Lung (tissue), 12 donors: ENCODE results near the gene SULT1A2. TPM values are rescaled to one million over a fixed set of nuclear protein-coding genes. Genes with fewer than 3 reads are reported as not detected.

Experiments used
- ATAC-seq: fragments of 200-7000 bp; cut with Tn5 transposase; one replicate; pipeline ENCODE4 v1.9.1; 2020; ENCODE audit warnings: moderate number of reproducible peaks; ENCODE audit not compliant: insufficient read depth, low FRiP score
- DNase-seq, 3 donors: peaks; one replicate each; pipeline ENCODE4 v3.0.0-alpha.2; 2013 to 2017
- H3K27ac ChIP-seq, 2 donors: one replicate each; pipeline ENCODE4 v1.5.1; 2013; ENCODE audit warnings: mild to moderate bottlenecking in 2 of 2, moderate library complexity in 2 of 2, control low read depth in 1 of 2, inconsistent platforms in 1 of 2, low read depth in 1 of 2, low read length in 1 of 2
- H3K27me3 ChIP-seq, 3 donors: one replicate each; pipeline ENCODE4 v1.5.1; 2013; ENCODE audit warnings: low read length in 2 of 3; ENCODE audit not compliant: control insufficient read depth in 3 of 3, insufficient read depth in 3 of 3
- H3K36me3 ChIP-seq, 4 donors: one replicate each; pipeline ENCODE4 v1.5.1; 2013; ENCODE audit warnings: low read length in 4 of 4, mild to moderate bottlenecking in 1 of 4, moderate library complexity in 1 of 4; ENCODE audit not compliant: control insufficient read depth in 4 of 4, insufficient read depth in 4 of 4
- H3K4me1 ChIP-seq, 5 donors: one replicate each; pipeline ENCODE4 v1.5.1; 2013; ENCODE audit warnings: low read length in 5 of 5, mild to moderate bottlenecking in 2 of 5, moderate library complexity in 1 of 5; ENCODE audit not compliant: control insufficient read depth in 5 of 5, insufficient read depth in 5 of 5
- H3K4me3 ChIP-seq: one replicate; pipeline ENCODE4 v1.5.1; 2013; ENCODE audit warnings: mild to moderate bottlenecking, control low read depth, moderate library complexity
- H3K9ac ChIP-seq, 2 donors: one replicate each; pipeline ENCODE4 v1.5.1; 2013; ENCODE audit warnings: low read length in 2 of 2, control low read depth in 1 of 2; ENCODE audit not compliant: insufficient read depth in 1 of 2
- H3K9me3 ChIP-seq, 4 donors: one replicate each; pipeline ENCODE4 v1.5.1; 2013; ENCODE audit warnings: low read length in 3 of 4, mild to moderate bottlenecking in 1 of 4, moderate library complexity in 1 of 4; ENCODE audit not compliant: control insufficient read depth in 4 of 4, insufficient read depth in 3 of 4
- CTCF ChIP-seq: IDR thresholded peaks from 2 replicates; pipeline ENCODE4 v1.5.1; 2012; ENCODE audit warnings: mild to moderate bottlenecking; ENCODE audit errors: control extremely low read depth, extremely low read depth
- WGBS, 2 donors: extraction: QIAGEN DNeasy Blood & Tissue Kit; methylation state at CpG; one replicate each; pipeline ENCODE4 v1.1.7; 2013; 5-methylcytosine and 5-hydroxymethylcytosine counted together
- polyA plus RNA-seq, 2 donors: library from polyadenylated mRNA; stranded (reverse); fragments of 200-250 nt; gene quantifications; one replicate each; pipeline ENCODE4 v1.2.1, GENCODE V29; 2013
- total RNA-seq, 2 donors: library from RNA; depleted of rRNA in 1 of 2; stranded (reverse); fragments of >200 nt in 1 of 2; gene quantifications; one replicate each; pipeline ENCODE4 v1.2.1, GENCODE V29; 2014 to 2021
- donor health status: control.
- donor health status: control.
- donor health status: Bipolar disorder and iron deficiency.
- donor health status: healthy.
- donor health status: DM: yes; HTN: yes; CAD: no.

Gene SULT1A2
- total and polyA plus RNA-seq, 4 donors, result 3.7 to 14.2 (median 6.1) TPM

DNA sequence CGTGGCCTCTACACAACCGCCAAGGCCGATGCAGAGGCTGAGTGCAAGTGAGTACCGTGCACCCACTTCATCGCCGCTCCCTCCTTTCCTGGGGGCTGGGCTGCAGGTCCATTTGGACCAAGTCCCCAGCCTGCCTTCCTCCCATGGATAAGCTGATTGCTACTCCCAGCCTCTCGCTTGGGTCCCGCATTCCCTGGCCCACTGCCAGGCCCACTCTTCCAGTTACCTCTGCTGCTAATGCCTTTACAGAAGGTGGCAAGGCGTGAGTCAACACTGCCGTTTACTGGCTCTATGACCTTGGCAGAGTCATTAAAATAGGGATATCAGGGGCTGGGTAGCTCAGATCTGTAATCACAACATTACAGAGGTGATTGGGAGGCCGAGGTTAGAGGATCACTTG is 11.2 kb downstream of the SULT1A2 start:
- 80 to 87% methylated on average over 11 of the region's 11 CpGs for WGBS, 2 donors
- Histone ChIP-seq H3K9ac (no peak overlapping the region), H3K27ac (no peak overlapping the region), H3K36me3 (peaks cover 12 to 53% (median 24%) of the 10 kb centered on the region in 4 donors), H3K4me1 (no peaks in the 10 kb centered on the region), H3K9me3 (no peaks in the 10 kb centered on the region), H3K4me3 (no peak overlapping the region), H3K27me3 (no peaks in the 10 kb centered on the region)
- TF ChIP-seq CTCF, result no peak
- no peak for ATAC-seq
- peak in 2 of 3 donors; percentile 39 to 46 for DNase-seq

GRCh38 chr16:28580726-28581315 is 16.0 kb downstream of the SULT1A2 start:
- no peaks in the 10 kb centered on the region for H3K27me3 ChIP-seq
- H3K9ac ChIP-seq, result no peak overlapping the region
- H3K9me3 ChIP-seq, result no peaks in the 10 kb centered on the region
- no peak for ATAC-seq
- H3K27ac ChIP-seq, result no peak overlapping the region
- TF ChIP-seq CTCF, result no peak
- peaks cover 0 to under 1% (median 0%) of the 10 kb centered on the region in 5 donors for H3K4me1 ChIP-seq
- H3K4me3 ChIP-seq, result no peak overlapping the region
- H3K36me3 ChIP-seq, result peaks cover 4 to 29% (median 11%) of the 10 kb centered on the region in 4 donors
- no peak for DNase-seq
- WGBS, 2 donors, result 97% methylated on average over 15 of the region's 15 CpGs

DNA sequence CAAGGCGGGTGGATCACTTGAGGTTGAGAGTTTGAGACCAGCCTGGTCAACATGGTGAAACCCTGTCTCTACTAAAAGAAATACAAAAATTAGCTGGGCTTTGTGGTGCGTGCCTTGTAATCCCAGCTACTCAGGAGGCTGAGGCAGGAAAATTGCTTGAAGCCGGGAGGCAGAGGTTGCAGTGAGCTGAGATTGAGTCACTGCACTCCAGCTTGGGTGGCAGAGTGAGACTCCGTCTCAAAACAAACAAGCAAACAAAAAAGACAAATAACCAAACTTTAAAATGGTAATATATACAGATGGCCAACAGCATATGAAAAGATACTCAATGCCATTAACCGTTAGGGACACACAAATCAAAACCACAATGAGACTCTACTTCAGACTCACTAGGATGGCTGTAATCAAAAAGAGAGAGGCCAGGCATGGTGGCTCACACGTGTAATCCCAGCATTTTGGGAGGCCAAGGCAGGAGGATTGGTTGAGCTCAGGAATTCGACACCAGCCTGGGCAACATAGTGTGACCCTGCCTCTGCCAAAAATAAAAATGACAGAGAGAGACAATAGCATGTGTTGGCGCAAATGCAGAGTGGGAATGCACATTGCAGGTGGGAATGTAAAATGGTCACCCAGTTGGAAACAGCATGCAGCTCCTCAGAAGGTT is 21.3 kb downstream of the SULT1A2 start:
- Histone ChIP-seq H3K9me3 (peaks cover 0 to 1% (median 0%) of the 10 kb centered on the region in 4 donors), H3K4me3 (no peak overlapping the region), H3K36me3 (peaks cover 0 to 4% (median 0%) of the 10 kb centered on the region in 4 donors), H3K27me3 (no peaks in the 10 kb centered on the region), H3K4me1 (peaks cover 6 to 20% (median 14%) of the 10 kb centered on the region in 5 donors), H3K27ac (no peak overlapping the region), H3K9ac (no peak overlapping the region)
- WGBS, 2 donors, result 94 to 95% methylated on average over 8 of the region's 8 CpGs
- no peak for ATAC-seq
- no peak for TF ChIP-seq CTCF
- DNase-seq, result no peak
